SK-MEL-5 (cell line): ENCODE measurements around the gene KLC4. TPM values are rescaled to one million over a fixed set of nuclear protein-coding genes. Genes with fewer than 3 reads are reported as not detected.
A peak's percentile ranks its signal among the peaks of the same experiment; 100 is the strongest.
"Not testable (repeated sequence)": the region's sequence is repeated elsewhere in the genome, so short reads cannot be mapped to it uniquely, and the experiment has no call there.

Source experiments
- DNase-seq: peaks from one replicate; pipeline ENCODE4 v3.0.0-alpha.2; 2016; ENCODE audit warnings: low read depth, low spot score
- in situ Hi-C: cut with HindIII; loops from 2 replicates; pipeline ENCODE4 v1.10.0; 2016; ENCODE audit warnings: low sequenced_read_pairs, high pct_unique_total_duplicates, low pct_unique_long_range_greater_than_20kb
- total RNA-seq: library from RNA; depleted of rRNA; stranded (reverse); fragments of >200 nt; shearing (Covaris generic); gene quantifications from 2 replicates; pipeline ENCODE4 v1.2.3, GENCODE V29; 2014

Gene KLC4
- total RNA-seq, 1 experiment from 2014 or later, result 6.8 TPM

DNA sequence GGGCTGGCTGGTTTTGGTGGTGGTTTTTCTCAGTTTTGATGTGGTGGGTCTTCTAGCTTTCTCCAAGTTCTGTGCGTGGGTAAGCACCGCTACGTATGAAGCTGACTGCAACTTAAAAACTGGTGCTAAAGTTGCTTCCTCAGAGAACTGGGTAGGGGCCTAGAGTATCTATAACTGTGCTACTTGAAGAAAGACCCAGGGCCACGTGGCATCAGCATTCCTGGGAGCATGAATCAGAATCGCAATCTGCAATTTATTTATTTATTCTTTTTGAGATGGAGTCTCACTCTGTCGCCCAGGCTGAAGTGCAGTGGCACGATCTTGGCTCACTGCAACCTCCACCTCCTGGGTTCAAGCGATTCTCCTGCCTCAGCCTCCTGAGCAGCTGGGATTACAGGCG lies 22.5 kb downstream of the KLC4 start:
- DNase-seq, in situ Hi-C loops: not testable (repeated sequence)

DNA sequence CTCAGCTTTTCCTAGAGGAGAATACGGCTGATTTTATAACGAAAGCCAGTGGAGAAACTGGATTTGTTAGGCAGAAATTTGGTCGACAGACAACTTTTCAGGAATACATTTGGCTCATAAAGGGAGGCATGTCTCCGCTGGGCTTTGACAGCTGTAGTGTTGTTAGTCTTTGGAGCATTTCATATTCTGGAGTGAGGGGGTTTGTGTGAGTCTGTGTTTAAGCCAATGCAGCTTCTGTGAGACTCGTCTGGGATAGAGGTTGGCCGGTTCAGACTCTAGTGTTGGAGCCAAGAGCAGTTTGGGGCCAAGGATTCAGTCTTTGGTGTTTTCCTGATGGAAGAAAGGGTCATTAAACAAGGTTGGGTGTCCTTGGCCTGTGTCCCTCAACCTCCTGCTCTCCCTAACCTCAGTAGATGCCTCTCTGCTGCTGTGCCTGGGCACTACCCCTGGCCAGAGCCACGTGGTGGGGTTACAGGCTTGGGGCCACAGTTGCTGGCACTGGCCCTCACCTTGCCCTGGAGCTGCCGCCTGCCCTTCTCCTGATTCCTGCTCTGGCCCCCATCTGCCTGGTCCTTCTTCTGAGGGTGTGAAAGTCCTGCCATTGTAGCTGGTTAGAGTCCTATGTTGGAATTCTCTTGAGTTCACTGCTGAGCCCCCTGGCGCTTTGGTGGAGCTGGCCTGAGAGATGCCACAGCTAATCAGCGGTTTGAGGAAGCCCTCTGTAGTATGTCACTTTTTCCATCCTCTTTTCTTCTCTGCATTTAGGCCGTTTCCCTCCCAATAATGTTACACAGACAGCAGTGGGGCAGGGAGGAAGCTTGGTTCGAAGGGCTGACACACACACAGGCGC lies 23.6 kb downstream of the KLC4 start:
- DNase-seq, result no peak
- in situ Hi-C loops, result no loop called here

DNA sequence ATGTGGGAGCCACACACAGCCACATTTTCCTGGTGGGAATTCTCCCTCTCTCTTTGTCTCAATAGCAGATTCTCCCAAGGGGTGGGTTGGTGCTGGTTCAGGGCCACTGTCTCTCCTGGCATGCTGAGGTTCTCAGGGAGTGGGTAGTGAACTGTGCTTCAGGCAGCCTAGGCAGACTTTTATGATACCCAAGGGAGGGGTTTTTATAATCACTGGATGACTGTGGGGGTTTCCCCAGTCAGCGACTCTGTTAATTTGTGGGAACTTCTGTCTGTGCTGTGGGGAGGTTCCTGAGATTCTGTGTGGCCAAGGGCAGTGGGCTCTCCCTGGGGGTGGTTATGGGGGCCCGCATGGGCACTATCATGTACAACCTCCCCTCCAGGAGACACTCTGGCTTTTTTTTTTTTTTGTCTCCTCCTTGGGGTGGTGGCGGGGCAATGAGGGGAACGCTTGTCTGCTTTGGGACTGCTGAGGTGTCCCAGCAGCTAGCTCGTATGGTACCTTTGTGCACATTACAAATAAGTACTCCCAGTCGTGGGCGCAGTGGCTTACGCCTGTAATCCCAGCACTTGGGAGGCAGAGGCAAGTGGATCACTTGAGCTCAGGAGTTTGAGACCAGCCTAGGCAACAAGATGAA lies 26.7 kb downstream of the KLC4 start:
- DNase-seq, result no peak
- in situ Hi-C loops, result no loop called here

DNA sequence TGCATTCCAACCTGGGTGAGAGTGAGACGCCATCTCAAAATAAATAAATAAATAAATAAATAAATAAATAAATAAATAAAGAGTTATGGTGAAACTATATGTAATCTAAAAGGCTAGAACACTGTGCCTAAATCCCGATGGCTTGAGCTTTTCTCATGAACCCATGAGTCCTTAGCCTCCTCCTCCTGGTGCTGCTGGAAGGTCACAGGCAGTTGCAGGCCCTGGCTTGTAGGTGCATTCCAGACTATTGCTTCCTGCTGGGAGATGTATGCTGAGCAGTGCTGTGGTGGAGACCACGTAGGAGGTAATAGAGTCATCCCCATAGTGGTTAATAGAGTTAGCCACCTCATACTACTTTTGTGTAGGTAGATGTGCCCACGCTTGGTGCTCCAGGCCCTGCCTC lies 29.2 kb downstream of the KLC4 start:
- DNase-seq, result no peak
- in situ Hi-C loops, result no loop called here

DNA sequence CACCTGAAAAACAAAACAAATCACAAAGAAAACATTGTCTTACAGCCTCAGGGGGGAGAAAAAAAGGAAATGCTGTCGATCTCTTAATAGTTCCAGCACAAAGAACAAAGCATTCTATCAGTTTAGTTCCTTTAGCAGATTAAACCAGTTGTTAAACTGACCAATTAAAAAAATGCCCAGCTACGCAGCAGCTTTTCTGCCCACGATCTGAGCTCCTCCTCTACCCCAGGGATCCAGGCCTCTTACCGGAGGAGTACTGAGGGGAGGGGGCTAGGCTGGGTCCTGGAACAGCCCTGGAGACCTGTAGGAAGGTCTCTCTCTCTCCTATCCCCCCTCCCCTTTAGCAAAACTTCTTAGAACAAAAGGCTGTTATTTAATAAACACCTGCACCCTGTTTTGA lies 30.0 kb downstream of the KLC4 start:
- DNase-seq, result peak; percentile 28
- in situ Hi-C loops, result no loop called here

DNA sequence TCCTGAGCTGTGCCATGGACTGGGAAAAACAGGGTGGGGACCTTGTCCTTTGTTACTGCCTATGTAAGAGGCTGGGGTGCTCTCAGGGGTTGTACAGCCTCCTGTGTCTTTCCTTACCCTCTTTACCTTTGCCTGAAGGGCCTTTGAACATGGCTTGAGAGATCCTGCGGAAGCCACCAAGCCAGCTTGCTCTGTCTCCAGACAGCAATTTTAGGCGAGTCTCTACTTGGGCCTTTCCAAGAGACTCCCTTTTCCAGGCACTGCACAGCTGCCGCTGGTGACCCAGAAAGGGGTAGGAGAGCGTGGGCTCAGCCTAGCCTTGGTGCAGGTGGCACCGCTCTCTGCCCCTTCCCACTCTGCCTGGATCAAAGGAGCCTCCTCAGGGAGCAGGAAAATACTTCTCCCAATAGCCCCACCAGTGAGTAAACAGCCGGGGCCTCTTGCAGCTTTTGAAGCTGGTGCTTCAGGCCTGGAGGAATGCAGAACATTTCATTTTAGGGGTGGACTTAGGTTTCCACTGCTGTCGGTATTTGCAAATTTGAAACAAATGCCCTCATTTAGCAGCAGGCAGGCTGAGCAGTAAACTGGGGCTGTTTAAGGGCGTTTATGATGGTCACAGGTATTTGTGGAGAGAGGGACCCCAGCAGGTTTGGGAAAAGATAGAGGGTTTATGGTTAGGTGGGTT lies 30.6 kb downstream of the KLC4 start:
- in situ Hi-C loops, result no loop called here

DNA sequence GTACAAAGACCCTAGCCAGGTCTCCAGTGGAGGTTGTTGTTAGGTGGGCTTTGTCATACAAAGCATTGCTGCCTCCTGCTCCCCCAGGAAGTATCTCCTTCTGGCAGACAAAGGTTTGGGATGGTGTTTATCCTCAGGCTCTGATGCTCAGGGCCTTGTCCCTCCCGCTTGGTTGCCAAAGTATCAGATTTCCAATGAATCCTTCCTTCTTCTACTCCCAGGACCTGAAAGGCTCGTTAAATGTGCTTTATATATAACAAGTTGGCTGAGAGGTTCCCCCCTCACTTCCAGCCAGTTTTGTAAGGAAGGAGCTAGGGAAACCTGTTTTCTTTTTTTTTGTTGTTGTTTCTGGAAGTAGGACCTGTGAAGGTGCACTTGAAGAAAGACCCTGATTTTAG lies 31.1 kb downstream of the KLC4 start:
- in situ Hi-C loops, result no loop called here
- no peak for DNase-seq

More for the DNA sequence above, 30.6 kb downstream of the KLC4 start:
- no peak for DNase-seq

DNA sequence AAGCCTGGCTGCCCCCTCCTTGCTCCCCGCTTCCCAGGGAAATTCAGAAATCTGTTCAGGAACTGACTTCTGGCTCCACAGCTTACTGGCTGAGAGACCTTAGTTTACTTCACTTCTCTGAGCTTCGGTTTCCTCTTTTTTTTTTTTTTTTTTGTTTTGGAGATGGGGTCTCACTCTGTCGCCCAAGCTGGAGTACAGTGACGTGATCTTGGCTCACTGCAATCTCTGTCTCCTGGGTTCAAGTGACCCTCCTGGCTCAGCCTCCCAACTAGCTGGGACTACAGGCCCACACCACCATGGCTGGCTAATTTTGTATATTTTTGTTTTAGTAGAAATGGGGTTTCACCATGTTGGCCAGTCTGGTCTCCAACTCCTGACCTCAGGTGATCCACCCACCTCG lies 31.6 kb downstream of the KLC4 start:
- DNase-seq, result no peak
- in situ Hi-C loops, result no loop called here

DNA sequence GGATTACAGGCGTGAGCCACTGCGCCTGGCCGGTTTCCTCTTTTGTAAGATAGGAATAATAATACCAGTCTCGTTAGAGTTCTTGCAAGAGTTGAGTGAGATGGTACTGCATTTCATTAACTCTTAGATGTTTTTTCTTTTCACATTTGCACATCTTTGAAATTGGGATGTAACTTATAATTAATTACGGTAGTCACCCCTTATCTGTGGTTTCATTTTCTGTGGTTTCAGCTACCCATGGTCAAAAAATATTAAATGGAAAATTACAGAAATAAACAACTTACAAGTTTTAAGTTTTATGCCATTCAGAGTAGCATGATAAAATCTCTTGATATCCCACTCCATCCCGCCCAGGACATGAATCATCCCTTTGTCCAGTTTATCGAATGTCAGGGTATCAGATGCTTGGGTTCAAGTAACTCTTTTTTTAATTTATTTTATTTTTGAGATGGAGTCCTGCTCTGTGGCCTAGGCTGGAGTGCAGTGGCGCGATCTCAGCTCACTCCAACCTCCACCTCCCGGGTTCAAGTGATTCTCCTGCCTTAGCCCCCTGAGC lies 32.1 kb downstream of the KLC4 start:
- in situ Hi-C loops, result no loop called here
- DNase-seq, result no peak

DNA sequence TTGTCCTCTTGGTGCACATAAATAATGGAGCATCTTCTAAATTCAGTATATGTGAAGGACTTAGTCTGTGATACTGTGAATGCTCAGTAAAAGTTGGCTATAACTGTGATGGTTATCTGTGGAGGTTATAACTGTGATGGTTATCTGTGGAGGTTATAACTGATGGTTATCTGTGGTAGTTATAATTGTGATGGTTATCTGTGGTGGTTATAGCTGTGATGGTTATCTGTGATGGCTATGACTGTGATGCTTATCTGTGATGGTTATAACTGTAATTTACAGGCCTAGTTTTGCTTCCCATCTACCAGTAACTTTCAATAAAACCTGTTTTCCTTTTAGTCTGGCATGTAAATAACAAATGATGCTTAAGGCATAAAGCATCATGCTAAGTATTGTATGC lies 33.2 kb downstream of the KLC4 start:
- no peak for DNase-seq
- in situ Hi-C loops, result no loop called here

DNA sequence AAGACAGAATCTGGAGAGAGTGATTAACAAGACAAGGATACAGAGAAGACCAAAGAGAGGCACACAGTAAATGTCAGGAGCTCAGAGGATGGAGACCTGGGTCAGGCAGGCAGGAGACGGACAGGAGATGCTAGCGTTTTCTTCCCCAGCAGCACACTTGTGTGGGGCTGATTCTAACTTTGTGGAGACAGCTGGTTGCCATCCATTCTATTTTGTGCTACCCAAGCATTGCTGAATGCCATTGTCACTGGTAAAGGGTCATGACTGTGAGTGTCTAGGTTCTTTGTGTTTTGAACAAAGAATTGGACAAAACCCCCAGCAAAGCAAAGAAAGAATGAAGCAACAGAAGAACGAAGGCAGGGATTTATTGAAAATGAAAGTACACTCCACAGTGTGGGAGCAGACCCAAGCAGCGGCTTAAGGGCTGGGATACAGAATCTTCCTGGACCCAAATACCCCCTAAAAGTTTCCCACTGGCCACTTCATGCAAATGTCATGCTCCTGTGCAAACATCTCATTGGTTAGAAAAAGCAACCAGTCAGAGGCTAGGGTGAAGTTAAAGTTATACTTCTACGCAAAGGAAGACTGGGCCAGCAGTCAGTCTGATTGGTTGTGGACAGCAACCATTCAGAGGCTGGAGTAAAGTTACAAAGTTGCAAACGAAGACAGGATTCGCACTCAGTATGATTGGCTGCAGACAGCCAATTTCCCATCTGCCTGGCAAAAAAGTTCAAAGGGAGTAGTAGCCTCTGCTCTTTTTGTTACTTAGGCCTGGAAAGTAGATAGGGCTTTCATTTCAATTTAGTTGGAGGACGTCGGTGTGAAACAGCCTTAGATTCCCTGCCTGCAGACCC lies 34.2 kb downstream of the KLC4 start:
- DNase-seq, result peak; percentile 29
- in situ Hi-C loops, result no loop called here

DNA sequence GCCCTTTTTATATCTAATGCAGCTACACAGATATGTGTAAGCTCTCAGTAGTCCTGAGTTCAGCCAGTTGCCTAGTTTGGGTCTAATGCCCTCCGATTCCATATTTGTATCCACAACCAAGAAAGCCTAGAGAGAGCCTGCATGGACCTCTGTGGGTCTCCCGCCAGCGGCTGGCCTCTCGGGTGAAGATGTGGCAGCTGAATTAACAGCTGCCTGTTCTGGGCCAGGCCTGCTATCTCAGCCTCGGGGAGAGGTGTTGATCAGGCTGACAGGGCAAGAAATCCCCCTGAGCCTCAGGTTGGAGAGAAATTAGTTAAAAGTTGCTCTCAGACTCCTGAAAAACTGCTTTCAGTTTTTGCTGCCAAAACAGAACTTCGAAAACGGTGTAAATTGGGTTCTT lies 36.5 kb downstream of the KLC4 start:
- in situ Hi-C loops, result no loop called here
- no peak for DNase-seq

DNA sequence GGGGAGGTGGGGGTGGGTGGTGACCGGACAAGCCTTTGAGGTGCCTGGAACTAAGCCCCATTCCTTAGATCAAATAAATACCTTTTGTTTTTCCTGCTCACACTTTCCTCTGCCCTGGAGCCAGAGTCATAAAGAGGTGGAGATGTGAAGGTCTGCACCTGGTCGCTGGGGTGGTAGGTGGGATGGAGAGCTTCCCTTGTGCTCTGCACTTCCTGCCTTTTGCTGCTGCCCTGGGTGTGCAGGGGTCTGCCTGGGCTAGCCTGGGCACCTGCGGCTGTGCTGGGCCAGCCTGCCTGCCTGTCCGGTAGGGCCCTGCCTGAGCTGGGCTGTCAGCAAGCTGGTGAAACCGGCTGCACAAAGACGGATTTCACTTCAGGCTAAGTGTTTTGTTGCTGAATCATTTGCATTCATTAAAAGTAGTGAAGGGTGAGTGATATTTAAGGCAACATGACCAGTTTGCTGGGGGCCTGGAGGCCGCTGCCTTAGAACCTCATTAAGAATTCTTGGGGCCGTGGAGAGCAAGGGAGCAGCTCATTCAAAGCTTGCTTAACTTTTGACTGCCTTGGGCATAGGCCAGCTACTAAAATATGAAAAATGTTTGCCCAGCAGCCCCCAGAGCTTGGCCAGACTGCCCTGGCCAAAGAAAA lies 37.1 kb downstream of the KLC4 start:
- DNase-seq, result peak; percentile 38

DNA sequence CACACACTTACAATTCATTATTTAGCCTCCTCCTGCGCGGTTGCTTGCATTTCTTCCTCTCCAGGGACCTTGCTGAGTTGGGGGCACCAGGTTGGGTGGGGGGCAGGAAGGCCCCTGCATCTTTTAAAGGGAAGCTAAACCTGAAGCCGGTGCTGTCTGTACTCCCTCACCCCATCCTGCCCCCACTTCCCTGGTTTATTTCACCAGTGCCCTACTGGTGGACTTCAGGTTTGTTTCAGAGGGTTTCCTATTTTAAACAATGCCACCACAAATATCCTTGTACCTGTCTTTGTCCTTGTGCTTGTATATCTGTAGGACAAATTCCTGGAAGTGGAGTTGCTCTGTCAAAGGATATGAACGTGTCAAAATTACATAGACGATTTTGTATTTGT lies 37.7 kb downstream of the KLC4 start:
- DNase-seq, result no peak

More for the DNA sequence above, 37.1 kb downstream of the KLC4 start:
- in situ Hi-C loops, result no loop called here

DNA sequence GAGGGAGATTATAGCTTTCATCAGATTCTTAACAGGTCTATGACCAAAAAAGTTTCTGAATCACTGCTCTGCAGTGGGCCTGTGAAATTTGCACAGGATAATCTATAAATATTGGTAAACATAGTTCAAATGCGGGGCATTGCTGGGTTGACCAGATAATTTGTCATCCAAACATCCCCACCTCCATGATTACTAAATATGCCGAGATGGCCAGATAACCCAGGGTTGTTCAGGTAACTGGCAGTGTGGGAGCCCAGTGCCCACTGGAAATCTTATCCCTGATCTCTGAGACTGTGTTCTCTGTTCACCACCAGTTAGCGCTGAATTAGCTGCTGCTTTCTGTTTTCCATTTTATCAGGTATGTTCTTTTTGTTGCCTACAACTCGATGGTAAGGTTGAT lies 38.1 kb downstream of the KLC4 start:
- no peak for DNase-seq
- in situ Hi-C loops, result no loop called here

More for the DNA sequence above, 37.7 kb downstream of the KLC4 start:
- in situ Hi-C loops, result no loop called here

DNA sequence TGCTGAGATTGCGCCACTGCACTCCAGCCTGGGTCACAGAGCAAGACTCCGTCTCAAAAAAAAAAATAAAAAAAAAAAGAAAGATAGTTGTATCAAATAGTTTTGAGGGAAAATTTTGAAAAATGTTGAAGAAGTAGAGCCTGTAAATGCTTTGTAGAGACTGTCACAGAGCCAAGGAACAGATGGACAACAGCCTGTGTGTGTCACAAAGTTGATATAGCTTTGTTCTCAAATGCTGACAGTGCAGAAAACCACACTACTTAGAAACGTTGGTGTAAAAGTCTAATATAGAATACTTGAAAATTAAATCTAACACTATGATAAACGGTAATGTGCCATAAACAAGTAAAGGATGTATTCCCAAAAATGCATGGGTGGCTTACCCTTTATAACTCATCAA lies 42.1 kb downstream of the KLC4 start:
- in situ Hi-C loops, result no loop called here
- DNase-seq, result no peak

DNA sequence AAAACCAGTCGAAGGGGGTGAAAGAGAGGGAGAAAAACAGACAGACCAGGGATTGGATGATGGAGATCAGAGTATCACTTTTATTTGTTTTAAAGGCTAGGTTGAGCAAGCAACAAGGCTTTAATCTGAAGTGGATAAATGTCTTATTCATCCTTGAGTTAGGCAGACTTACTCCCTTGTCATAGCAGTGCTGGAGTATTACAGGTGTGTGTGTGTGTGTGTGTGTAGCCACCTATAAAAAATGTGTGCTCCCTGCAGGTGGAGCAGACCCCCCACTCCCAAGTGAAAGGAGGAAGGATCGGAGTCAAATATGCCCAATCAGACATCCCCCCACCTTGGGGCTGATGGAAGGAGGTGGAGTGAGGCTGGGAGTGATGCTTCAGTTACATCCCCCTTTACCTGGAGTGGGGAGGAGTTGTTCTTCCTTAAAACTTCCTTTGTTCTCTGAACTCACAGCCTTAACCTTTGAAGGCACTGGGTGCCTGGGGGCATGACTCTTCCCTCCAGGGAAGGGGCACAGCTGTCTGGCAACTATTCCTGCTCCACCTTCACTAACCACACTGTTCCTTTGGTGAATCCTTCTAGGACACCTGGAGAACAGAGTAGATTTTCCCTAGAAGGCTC lies 43.9 kb downstream of the KLC4 start:
- in situ Hi-C loops, result no loop called here
- no peak for DNase-seq
